ENCODE measurements around the gene DOCK4.

- TF ChIP-seq NR2F2 (IDR thresholded peaks at IDR 0.05) (no peak), ZBTB33 (IDR thresholded peaks at IDR 0.05) (no peak), CTCF (IDR thresholded peaks at IDR 0.05; ENCODE audit: low read depth, low read length, missing input control) (no peak), SP1 (IDR thresholded peaks at IDR 0.05) (no peak), ATF3 (IDR thresholded peaks at IDR 0.05) (no peak), REST (IDR thresholded peaks at IDR 0.05) (no peak), EGR1 (IDR thresholded peaks at IDR 0.05; ENCODE audit: low read depth in 2 of 2) (no peak), FOXA1 (IDR thresholded peaks at IDR 0.05) (no peak)
Measured at GRCh38 chr7:112047421-112047820, 158.8 kb downstream of the DOCK4 start.

Measured in liver (tissue), 3 donors.